GM10248 (cell line): ENCODE data around the gene ANKRD34A.

ENCODE experiments used
- CTCF ChIA-PET: fragments of 300-600 bp; sonication (Branson Sonifier 250); formaldehyde crosslinking; extraction: SDS; loops from one replicate; lab custom pipeline; 2021; ENCODE audit warnings: antibody characterized with exemption; lab: Yijun Ruan, JAX
- POLR2A ChIA-PET: fragments of 350-650 bp; sonication (Branson Sonifier 250); formaldehyde crosslinking; extraction: SDS; loops from one replicate; lab custom pipeline; 2020; ENCODE audit warnings: antibody characterized with exemption; lab: Yijun Ruan, JAX
- DNase-seq: peaks from one replicate; pipeline ENCODE4 v3.0.0; 2012; ENCODE audit errors: extremely low spot score
- CTCF ChIP-seq: IDR thresholded peaks from 2 replicates; pipeline ENCODE4 v1.5.1; 2012; ENCODE audit warnings: mild to moderate bottlenecking, low read depth; ENCODE audit errors: extremely low read depth, missing control alignments, control extremely low read depth

ANKRD34A gene

GRCh38 chr1:145977016-145977415, 12.6 kb upstream of the ANKRD34A start:
- ChIA-PET POLR2A (interaction anchor here (1.5 kb wide), 1 partner anchor 13 kb away, joined by 4 read pairs; the partner anchor contains the start of genes ANKRD34A and POLR3GL), CTCF (interaction anchor here (0.8 to 9.5 kb wide), 23 partner anchors 11 to 132 kb away, joined by 3 to 249 read pairs (median 5); partner anchors contain the start of genes ANKRD34A, HJV, LIX1L and NUDT17)
- no peak for DNase-seq
- TF ChIP-seq CTCF, result no peak

- TF ChIP-seq CTCF, result no peak
- CTCF ChIA-PET, result interaction anchor here (0.7 to 9.5 kb wide), 4 partner anchors 9 to 60 kb away, joined by 3 to 249 read pairs (median 120); partner anchors contain the start of gene TXNIP
- POLR2A ChIA-PET, result no interaction called here
- DNase-seq, result no peak
Measured at GRCh38 chr1:145975216-145975615, 10.8 kb upstream of the ANKRD34A start.

GRCh38 chr1:145974721-145975120, 10.3 kb upstream of the ANKRD34A start:
- ChIA-PET POLR2A (no interaction called here), CTCF (interaction anchor here (0.7 to 6.7 kb wide), 3 partner anchors 8 to 61 kb away, joined by 3 to 249 read pairs (median 63); no protein-coding TSS in a partner anchor)
- no peak for TF ChIP-seq CTCF
- no peak for DNase-seq

- TF ChIP-seq CTCF, result no peak
- ChIA-PET POLR2A (no interaction called here), CTCF (interaction anchor here (1.1 to 1.8 kb wide), 3 partner anchors 8 to 127 kb away, joined by 4 to 5 read pairs (median 5); partner anchors contain the start of genes ANKRD34A, NUDT17 and POLR3GL)
- DNase-seq, result no peak
Measured at GRCh38 chr1:145972580-145972979, 8.2 kb upstream of the ANKRD34A start.

- POLR2A ChIA-PET, result no interaction called here
- no peak for DNase-seq
- CTCF ChIA-PET, result interaction anchor here (0.6 to 9.0 kb wide), 4 partner anchors 9 to 75 kb away, joined by 3 to 113 read pairs (median 4); partner anchors contain the start of gene LIX1L
- TF ChIP-seq CTCF, result no peak
Measured at GRCh38 chr1:145967288-145967687, 2.9 kb upstream of the ANKRD34A start.

GRCh38 chr1:145965119-145965744, 857 bp upstream of the ANKRD34A start:
- DNase-seq, result no peak
- no peak for TF ChIP-seq CTCF

More at GRCh38 chr1:145965119-145965744, 857 bp upstream of the ANKRD34A start:
- POLR2A ChIA-PET, result interaction anchor here (0.5 to 2.1 kb wide), 6 partner anchors 13 to 46 kb away, joined by 3 to 9 read pairs (median 5); partner anchors contain the start of genes PEX11B and RBM8A
- CTCF ChIA-PET, result interaction anchor here (1.0 to 9.0 kb wide), 16 partner anchors 8 to 244 kb away, joined by 3 to 113 read pairs (median 4); partner anchors contain the start of genes ITGA10, NUDT17 and PIAS3
